Liver (tissue), 9 donors: ENCODE data around the gene AKAP13. TPM values are rescaled to one million over a fixed set of nuclear protein-coding genes. Genes with fewer than 3 reads are reported as not detected.

Experiments used
- DNase-seq: peaks from one replicate; pipeline ENCODE4 v3.0.0-alpha.2; 2017; ENCODE audit warnings: low spot score
- H3K27ac ChIP-seq, 2 donors: one replicate each; pipeline ENCODE4 v1.7.0; 2013; ENCODE audit warnings: inconsistent platforms in 2 of 2, low read length in 2 of 2, control low read depth in 1 of 2, low read depth in 1 of 2, mild to moderate bottlenecking in 1 of 2
- H3K27me3 ChIP-seq, 4 donors: one replicate each; pipeline versions ENCODE4 v1.6.1 to v1.7.0; 2013; ENCODE audit warnings: low read length in 3 of 4, inconsistent platforms in 1 of 4, mild to moderate bottlenecking in 1 of 4, moderate library complexity in 1 of 4; ENCODE audit not compliant: control insufficient read depth in 4 of 4, insufficient read depth in 4 of 4
- H3K36me3 ChIP-seq, 4 donors: one replicate each; pipeline versions ENCODE4 v1.6.1 to v1.7.0; 2013; ENCODE audit warnings: low read length in 3 of 4, mild to moderate bottlenecking in 3 of 4, low read depth in 1 of 4, moderate library complexity in 1 of 4; ENCODE audit not compliant: control insufficient read depth in 4 of 4, insufficient read depth in 3 of 4
- H3K4me1 ChIP-seq, 4 donors: one replicate each; pipeline versions ENCODE4 v1.6.1 to v1.7.0; 2013; ENCODE audit warnings: low read length in 3 of 4, mild to moderate bottlenecking in 3 of 4, moderate library complexity in 1 of 4; ENCODE audit not compliant: control insufficient read depth in 4 of 4, insufficient read depth in 4 of 4
- H3K4me3 ChIP-seq, 3 donors: one replicate each; pipeline versions ENCODE4 v1.6.1 to v1.7.0; 2013; ENCODE audit warnings: low read length in 3 of 3, control low read depth in 1 of 3, low read depth in 1 of 3, mild to moderate bottlenecking in 1 of 3
- H3K9ac ChIP-seq, 2 donors: one replicate each; pipeline ENCODE4 v1.7.0; 2013; ENCODE audit warnings: low read length in 2 of 2, mild to moderate bottlenecking in 2 of 2, moderate library complexity in 2 of 2, control low read depth in 1 of 2, low read depth in 1 of 2
- H3K9me3 ChIP-seq, 4 donors: one replicate each; pipeline versions ENCODE4 v1.6.1 to v1.7.0; 2013; ENCODE audit warnings: low read length in 3 of 4; ENCODE audit not compliant: control insufficient read depth in 4 of 4
- CTCF ChIP-seq: fragments of 150-350 bp; IDR thresholded peaks from 2 replicates; pipeline ENCODE4 v1.5.1; 2017; ENCODE audit warnings: improper control_type of control experiment, low read depth, low read length; ENCODE audit not compliant: missing input control
- EGR1 ChIP-seq, 2 donors: IDR thresholded peaks; 2 replicates each; pipeline ENCODE4 v1.6.1; 2016 to 2018; ENCODE audit warnings: antibody characterized with exemption in 2 of 2, low read depth in 2 of 2
- FOXA1 ChIP-seq: IDR thresholded peaks from 2 replicates; pipeline ENCODE4 v1.6.1; 2016; ENCODE audit warnings: antibody characterized with exemption
- FOXA2 ChIP-seq: IDR thresholded peaks from 2 replicates; pipeline ENCODE4 v1.6.1; 2016; ENCODE audit warnings: antibody characterized with exemption
- GABPA ChIP-seq, 2 donors: IDR thresholded peaks in 1 of 2; conservative IDR thresholded peaks in 1 of 2; 2 replicates each; pipeline ENCODE4 v1.6.1; 2016; ENCODE audit warnings: antibody characterized with exemption in 2 of 2, mild to moderate bottlenecking in 1 of 2, moderate library complexity in 1 of 2
- HNF4G ChIP-seq: IDR thresholded peaks from 2 replicates; pipeline ENCODE4 v1.6.1; 2016; ENCODE audit warnings: antibody characterized with exemption
- JUND ChIP-seq, 2 donors: IDR thresholded peaks; 2 replicates each; pipeline ENCODE4 v1.6.1; 2016; ENCODE audit warnings: antibody characterized with exemption in 2 of 2
- NR2F2 ChIP-seq: IDR thresholded peaks from 2 replicates; pipeline ENCODE4 v1.6.1; 2016; ENCODE audit warnings: antibody characterized with exemption
- RAD21 ChIP-seq, 2 donors: IDR thresholded peaks; 2 replicates each; pipeline ENCODE4 v1.6.1; 2016; ENCODE audit warnings: antibody characterized with exemption in 2 of 2, mild to moderate bottlenecking in 2 of 2
- REST ChIP-seq: IDR thresholded peaks from 2 replicates; pipeline ENCODE4 v1.6.1; 2016; ENCODE audit warnings: antibody characterized with exemption, mild to moderate bottlenecking
- RXRA ChIP-seq, 2 donors: IDR thresholded peaks; 2 replicates each; pipeline ENCODE4 v1.6.1; 2017 to 2018; ENCODE audit warnings: antibody characterized with exemption in 2 of 2, mild to moderate bottlenecking in 1 of 2
- SP1 ChIP-seq: IDR thresholded peaks from 2 replicates; pipeline ENCODE4 v1.6.1; 2018; ENCODE audit warnings: antibody characterized with exemption, mild to moderate bottlenecking
- TAF1 ChIP-seq: conservative IDR thresholded peaks from 2 replicates; pipeline ENCODE4 v1.6.1; 2016; ENCODE audit warnings: antibody characterized with exemption, mild to moderate bottlenecking
- YY1 ChIP-seq: IDR thresholded peaks from 2 replicates; pipeline ENCODE4 v1.6.1; 2016; ENCODE audit warnings: antibody characterized with exemption, mild to moderate bottlenecking
- ZBTB33 ChIP-seq: IDR thresholded peaks from 2 replicates; pipeline ENCODE4 v1.6.1; 2016; ENCODE audit warnings: antibody characterized with exemption
- WGBS: extraction: QIAGEN DNeasy Blood & Tissue Kit; methylation state at CpG from one replicate; pipeline ENCODE4 v1.1.7; 2013; 5-methylcytosine and 5-hydroxymethylcytosine counted together
- polyA plus RNA-seq, 2 donors: library from polyadenylated mRNA; stranded (reverse) in 1 of 2; unstranded in 1 of 2; fragments of 200-250 nt in 1 of 2; fragments of >200 nt in 1 of 2; fragmentation: Nextera tagmentation in 1 of 2; extraction: Ambion mirVana in 1 of 2; gene quantifications; one replicate each; pipeline versions ENCODE4 v1.2.1 to v1.2.3, GENCODE V29; 2013 to 2015
- total RNA-seq, 2 donors: library from RNA; depleted of rRNA; stranded (reverse); fragments of >200 nt; gene quantifications; one replicate each; pipeline ENCODE4 v1.2.3, GENCODE V29; 2014
- TF ChIP-seq, protein P1 (sequence below): IDR thresholded peaks from 2 replicates; pipeline ENCODE4 v1.6.1; 2016; ENCODE audit warnings: antibody characterized with exemption
- TF ChIP-seq, protein P2 (sequence below): IDR thresholded peaks from 2 replicates; pipeline ENCODE4 v1.6.1; 2016; ENCODE audit warnings: antibody characterized with exemption
- donor health status: healthy.
- donor health status: healthy.
- donor health status: healthy.
- donor health status: healthy.
- donor health status: healthy.

The AKAP13 gene
- total and polyA plus RNA-seq, 4 donors, result 18.6 to 92.3 (median 37.4) TPM

DNA sequence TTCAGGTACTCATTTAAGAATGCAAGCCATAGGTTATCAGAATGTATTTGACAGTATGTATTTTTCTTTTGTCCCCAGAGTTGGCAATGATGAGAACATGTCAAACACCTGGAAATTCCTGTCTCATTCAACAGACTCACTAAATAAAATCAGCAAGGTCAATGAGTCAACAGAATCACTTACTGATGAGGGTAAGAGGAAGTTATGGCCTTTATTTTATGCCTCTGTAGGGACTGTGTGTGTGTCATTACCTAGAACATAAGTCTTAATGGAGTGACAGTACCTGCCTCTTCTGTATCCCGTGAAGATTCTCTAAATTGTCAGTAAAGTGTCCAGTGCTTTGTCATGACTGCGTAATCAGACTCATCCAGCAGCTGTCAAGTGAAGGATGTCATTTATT, 336.8 kb downstream of the AKAP13 start:
- H3K27me3 ChIP-seq, result no peaks in the 10 kb centered on the region
- peaks cover 4 to 10% (median 5%) of the 10 kb centered on the region in 4 donors for H3K4me1 ChIP-seq
- H3K4me3 ChIP-seq, result no peak overlapping the region
- peaks cover 13 to 63% (median 58%) of the 10 kb centered on the region in 4 donors for H3K36me3 ChIP-seq
- 97% methylated on average over 2 of the region's 2 CpGs for WGBS
- DNase-seq, result no peak
- TF ChIP-seq, protein P1, sequence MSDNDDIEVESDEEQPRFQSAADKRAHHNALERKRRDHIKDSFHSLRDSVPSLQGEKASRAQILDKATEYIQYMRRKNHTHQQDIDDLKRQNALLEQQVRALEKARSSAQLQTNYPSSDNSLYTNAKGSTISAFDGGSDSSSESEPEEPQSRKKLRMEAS, result no peak
- no peak for TF ChIP-seq YY1
- TF ChIP-seq, protein P2, sequence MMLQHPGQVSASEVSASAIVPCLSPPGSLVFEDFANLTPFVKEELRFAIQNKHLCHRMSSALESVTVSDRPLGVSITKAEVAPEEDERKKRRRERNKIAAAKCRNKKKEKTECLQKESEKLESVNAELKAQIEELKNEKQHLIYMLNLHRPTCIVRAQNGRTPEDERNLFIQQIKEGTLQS, result no peak
- no peak for TF ChIP-seq FOXA2
- TF ChIP-seq TAF1, result no peak
- no peaks in the 10 kb centered on the region for H3K9me3 ChIP-seq
- no peak overlapping the region for H3K9ac ChIP-seq
- no peak overlapping the region for H3K27ac ChIP-seq

GRCh38 chr15:85718271-85718971, 338.0 kb downstream of the AKAP13 start:
- Histone ChIP-seq H3K27ac (no peak overlapping the region), H3K9me3 (no peaks in the 10 kb centered on the region), H3K4me1 (peaks cover 8 to 22% (median 11%) of the 10 kb centered on the region in 4 donors), H3K36me3 (peaks cover 13 to 70% (median 54%) of the 10 kb centered on the region in 4 donors), H3K27me3 (no peaks in the 10 kb centered on the region), H3K4me3 (no peak overlapping the region), H3K9ac (no peak overlapping the region)
- DNase-seq, result no peak
- 92% methylated on average over 12 of the region's 12 CpGs for WGBS
- no peak for TF ChIP-seq HNF4G
- no peak for TF ChIP-seq TAF1
- no peak for TF ChIP-seq JUND (IDR thresholded peaks at IDR 0.05)
- no peak for TF ChIP-seq RXRA (IDR thresholded peaks at IDR 0.05)
- no peak for TF ChIP-seq EGR1 (IDR thresholded peaks at IDR 0.05; ENCODE audit: low read depth in 2 of 2)
- no peak for TF ChIP-seq SP1
- TF ChIP-seq, protein P2, result no peak
- TF ChIP-seq YY1, result no peak
- TF ChIP-seq ZBTB33, result no peak
- TF ChIP-seq NR2F2, result no peak
- TF ChIP-seq FOXA2, result no peak
- TF ChIP-seq CTCF, result no peak
- no peak for TF ChIP-seq REST
- no peak for TF ChIP-seq GABPA (IDR thresholded peaks at IDR 0.05 in 1 of 2, conservative IDR thresholded peaks at IDR 0.05 in 1 of 2)
- TF ChIP-seq RAD21 (IDR thresholded peaks at IDR 0.05), result no peak
- TF ChIP-seq FOXA1, result no peak
- TF ChIP-seq, protein P1, result no peak
